AML-193 (cell line): ENCODE results near the gene CTNND2.

Experiments used
- DNase-seq, 2 experiments: peaks; one replicate each; lab custom pipeline; 2025; lab: John Stamatoyannopoulos, UW

The CTNND2 gene

DNA sequence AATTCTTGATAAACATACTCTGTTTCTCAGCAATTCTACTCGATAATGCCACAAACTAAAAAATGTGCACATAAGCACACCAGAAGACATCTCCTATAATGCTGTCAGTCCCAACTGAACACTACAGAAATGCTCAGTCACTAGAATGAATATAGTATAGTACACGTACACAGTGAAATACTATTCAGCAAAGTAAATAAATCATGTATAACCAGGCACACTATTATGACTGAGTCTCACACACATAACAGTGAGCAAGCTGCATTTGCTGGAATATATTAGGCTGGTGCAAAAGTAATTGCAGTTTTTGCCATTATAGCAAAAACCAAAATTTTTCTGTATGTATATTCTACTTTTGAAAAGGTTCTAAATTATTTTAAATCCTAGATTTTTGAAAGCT, 310.2 kb downstream of the CTNND2 start:
- DNase-seq = no peak

DNA sequence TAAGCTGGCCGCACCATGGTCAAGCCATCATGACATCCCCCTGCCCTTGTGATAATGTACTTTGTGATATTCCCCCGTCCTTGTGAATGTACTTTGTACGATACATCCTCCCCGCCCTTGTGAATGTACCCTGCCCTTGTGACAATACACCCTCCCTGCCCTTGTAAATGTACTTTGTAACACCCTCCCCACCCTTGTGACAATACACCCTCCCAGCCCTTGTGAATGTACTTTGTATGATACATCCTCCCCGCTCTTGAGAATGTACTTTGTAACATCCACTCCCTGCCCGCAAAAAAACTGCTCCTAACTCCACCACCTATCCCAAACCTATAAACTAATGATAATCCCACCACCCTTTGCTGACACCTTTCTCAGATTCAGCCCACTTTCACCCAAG, 313.8 kb downstream of the CTNND2 start:
- DNase-seq = no peak

DNA sequence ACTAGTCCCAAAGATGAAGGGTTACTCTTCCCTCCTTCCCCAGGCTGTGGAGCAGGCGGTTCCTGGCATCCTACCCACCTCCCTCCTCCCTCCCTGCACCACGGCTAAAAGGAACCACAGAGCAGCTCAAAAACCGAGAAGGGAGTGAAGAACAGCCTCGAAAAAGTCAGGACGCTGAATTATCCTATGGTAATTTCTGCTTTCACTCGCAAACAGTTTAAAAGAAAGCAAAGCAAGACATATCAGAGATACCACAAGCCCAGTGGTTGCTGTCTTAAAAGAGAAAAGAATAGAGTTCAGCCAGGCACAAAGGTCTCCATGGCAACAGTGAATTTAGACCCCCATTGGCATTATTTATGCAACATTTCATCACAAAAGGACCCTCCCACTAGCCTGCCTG, 315.4 kb downstream of the CTNND2 start:
- no peak for DNase-seq

DNA sequence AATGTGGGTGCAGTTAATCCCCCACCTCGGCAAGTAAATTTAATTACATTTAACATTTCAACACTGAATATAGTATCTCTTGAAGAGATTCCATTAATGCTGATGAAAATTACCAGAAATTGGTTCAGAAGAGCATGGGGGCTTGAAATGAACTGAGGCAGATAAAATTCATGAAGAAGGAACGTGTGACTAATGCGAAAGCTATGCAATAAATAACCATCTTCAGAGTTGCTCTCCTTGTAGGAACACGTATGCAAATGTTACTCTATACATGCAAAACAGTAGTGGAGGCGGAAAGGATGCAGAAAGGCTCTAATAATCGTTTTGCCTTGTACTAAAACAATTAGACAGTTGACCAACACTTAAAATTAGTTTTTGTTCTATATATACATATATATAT, 320.2 kb downstream of the CTNND2 start:
- no peak for DNase-seq

DNA sequence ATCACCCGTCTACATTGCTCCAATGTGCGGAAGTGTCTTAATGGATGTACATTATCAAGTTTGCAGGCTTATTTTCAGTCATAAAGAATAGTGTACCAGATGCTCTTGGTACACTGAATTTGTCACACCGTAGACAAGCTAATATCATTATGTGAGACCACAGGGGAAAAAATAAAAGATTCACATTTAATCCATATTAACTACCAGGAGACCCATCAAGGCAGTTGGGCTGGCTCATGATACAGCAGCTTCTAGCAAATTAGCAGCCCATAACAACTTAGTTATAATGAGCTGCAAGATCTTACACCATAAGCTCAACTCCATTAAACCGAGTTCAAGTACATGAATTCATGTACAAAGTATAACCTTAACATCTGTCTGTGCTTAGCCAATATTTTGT, 324.9 kb downstream of the CTNND2 start:
- no peak for DNase-seq

DNA sequence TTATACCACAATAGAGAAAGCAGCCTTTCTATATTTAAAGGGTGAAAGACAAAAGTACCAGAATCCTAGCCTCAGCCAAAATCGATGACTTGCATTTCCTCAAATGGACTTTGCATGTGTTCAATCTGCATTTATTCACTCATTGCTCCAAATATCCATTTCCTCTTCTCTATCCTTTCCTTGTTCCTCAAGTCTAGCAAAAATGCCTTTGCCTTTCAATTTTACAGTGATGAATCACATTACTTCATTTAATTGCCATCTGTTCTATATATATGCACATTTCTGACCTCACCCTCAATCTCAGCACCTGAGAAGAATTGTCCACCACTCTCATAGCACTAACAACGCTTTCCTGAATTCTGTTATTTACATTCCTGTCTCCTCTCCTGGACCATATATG, 329.5 kb downstream of the CTNND2 start:
- DNase-seq = no peak

DNA sequence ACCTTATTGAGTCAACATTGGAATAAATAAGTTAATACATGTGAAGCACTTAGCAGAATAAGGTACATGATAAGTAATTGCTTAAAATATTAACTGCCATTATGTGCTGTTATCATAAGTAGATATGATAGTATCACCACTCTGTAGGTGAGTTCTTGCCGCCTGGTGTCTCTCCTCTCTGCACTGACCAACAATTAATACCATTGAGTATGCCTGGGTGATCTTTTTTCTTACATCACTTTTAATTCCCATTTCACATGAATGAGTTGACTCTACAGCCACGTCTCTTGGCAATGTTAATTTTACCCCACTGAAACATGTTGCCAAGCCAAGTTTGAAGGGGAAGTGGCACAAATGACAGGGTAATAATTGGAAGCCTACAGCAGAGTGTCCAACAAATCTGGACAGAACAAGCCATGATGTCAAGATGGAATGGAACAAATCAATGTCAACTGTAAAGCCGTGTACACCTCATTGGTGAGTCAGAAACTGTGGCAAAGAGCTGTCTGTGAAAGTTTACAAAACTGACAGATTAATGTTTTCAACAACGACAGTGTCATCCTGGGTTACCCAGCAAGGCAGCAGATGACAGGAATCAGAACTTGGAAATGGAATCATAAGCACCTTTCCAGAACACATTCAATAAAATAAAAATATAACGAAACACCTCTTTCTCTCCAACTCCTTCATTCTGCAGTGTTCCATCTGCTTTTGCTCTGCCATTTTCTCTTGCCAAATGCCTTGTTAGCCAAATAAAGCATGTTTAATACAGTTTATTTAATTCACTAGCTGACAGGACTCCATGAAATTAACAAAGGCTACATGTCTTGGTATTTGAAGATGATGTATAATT, 330.9 kb downstream of the CTNND2 start:
- no peak for DNase-seq

DNA sequence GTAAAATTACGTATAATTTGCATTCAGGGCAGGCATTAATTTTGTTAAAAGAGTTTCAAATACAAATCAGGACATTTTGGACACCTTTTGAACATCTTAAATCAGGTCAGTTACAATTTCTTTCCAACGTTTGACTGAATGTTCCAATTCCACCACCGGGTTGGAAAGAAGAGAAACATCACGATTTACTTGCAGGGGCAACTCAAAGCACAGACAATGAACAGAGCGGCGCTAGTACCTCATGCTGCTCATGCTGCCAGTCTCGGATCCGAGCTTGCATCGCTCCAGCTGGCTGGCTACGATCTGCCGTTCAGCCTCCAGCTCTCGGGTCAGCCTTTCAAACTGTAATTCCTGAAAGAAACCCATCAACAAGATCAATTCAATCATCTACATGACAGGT, 339.5 kb downstream of the CTNND2 start:
- no peak for DNase-seq

DNA sequence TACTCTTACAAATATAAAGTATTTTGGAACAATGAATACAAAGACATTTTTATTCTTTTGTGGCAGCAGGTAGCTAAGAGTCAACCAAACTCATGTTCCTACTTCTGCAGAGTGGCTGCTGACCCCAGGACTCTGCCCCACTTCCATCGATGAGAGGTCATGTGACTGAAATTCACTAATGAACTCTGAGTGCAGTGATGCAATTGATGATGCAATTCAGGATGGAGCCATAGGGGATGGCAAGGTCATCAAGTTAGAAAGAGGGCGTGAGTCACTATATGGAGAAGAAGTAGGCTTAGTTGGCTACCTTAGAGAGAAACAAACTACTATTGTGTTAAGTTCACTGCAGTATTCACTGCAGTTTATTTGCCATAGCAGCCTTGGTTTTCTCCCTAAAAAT, 340.4 kb downstream of the CTNND2 start:
- no peak for DNase-seq

DNA sequence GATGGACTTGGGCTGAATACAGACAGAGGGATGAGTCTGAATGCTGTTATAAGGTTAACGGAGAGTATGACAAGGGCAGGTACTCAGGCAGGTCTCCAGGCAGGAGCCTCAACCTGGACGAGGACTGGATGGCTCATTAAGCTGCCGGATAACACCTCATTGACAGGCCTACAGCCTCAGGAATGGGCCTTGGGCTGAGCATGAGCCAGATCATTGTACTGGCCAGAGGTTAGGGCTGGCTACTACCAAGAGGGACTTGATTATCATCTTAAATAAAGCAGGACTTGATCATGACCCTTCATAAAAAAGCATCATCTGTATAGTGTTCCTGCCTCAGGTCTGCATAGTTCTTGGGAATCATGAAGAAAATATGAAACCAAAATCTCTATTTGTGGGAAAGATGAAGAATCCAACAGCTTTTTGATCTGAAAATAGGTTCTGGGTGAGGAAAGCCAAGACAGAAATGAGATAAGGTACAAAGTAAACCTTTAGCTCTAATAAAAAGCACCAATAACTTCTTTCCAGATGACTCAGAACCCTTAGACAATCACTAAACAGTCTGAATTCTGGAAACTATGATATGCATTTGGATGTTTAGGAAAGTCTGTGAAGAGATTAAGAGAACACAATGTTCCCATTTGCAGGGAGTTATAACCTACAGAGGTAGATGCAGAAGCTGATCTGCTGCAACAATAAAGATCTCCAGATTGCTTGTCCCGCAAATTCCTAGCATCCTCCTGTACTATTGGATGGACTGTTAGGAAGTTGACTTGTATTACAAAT, 343.1 kb downstream of the CTNND2 start:
- no peak for DNase-seq

DNA sequence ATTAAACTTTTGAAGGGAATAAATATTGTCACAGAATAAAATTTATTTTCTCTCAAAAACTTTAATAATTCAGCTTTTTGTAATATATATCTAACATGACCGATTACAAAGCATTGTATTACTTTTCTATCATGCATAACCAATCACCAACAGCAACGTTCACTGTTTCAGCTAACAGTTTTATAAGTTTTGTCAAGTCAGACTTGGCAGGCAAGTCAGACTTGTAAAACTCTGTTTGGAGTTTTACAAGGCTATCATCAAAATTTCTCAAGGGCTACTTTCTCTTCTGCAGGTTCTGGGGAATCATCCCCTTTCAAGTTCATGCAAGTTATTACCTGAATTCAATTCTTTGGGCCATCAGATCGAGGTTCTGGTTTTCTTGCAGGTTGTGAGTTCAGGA, 347.2 kb downstream of the CTNND2 start:
- DNase-seq = no peak

DNA sequence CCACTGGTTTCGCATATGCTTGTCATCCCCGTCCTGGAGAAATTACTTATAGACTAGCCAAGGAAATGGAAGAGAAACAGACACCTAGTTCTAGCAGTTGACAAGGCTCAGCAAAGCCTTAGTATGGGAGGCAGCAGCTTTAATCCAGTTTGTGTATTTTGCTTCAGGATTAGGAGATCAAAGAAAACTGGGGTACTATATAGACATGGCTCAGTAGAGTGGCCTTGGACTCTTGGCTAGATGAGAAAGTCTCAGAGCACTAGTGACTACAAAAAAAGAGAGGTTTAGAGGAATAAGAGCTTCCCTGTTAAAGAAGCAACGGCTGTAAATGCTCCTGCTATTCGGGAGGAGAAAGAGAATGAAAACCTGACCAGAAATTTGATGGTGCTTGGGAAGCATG, 349.1 kb downstream of the CTNND2 start:
- DNase-seq = no peak

DNA sequence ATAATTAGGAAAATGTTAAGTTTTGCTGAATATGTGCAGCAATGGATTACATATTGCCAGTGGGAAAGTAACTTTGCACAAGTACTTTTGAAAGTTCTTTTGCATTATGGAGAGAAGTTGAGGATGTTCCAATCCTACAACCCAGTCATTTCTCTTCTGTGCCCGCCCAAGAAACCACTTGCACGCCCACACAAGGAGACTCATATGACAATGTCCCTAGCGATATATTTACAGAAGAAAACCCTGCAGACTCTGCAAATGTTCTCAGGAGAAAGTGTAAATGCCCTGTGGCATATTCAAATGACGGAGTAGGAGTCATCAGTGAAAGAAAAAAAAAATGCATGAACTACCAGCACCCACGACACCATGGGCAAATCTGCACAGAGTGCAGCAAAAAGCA, 356.5 kb downstream of the CTNND2 start:
- no peak for DNase-seq

DNA sequence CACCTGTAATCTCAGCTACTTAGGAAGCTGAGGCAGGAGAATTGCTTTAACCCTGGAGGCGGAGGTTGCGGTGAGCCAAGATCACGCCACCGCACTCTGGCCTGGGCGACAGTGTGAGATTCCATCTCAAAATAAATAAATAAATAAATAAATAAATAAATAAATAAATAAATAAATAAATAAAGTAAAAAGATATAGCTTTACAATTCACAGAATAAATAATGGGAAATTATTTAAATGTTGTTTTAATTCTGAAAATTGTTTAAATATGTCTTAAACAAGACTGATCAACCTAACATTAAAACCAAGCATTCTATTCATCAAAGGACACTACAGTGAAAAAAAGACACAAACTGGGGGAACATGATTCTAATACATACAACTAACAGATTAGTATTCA, 357.1 kb downstream of the CTNND2 start:
- no peak for DNase-seq

DNA sequence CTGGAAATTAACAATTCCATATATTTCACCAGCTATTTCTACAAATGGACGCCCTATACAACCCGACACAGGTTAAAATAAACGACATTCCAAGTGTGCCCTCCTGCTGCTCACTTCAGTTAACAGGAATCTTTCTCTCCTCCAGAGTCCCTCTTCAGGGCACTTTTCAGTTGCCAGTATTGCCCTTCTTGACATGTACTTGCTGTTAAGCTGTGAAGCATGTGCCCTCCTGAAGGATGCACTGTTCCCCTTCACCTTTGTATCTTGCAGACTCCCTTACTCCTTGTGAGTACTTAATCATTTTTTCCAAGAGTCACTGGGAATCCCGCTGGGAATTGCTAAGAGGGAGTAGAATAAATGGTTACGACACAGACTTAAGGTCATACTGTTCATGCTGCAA, 364.1 kb downstream of the CTNND2 start:
- DNase-seq = no peak

DNA sequence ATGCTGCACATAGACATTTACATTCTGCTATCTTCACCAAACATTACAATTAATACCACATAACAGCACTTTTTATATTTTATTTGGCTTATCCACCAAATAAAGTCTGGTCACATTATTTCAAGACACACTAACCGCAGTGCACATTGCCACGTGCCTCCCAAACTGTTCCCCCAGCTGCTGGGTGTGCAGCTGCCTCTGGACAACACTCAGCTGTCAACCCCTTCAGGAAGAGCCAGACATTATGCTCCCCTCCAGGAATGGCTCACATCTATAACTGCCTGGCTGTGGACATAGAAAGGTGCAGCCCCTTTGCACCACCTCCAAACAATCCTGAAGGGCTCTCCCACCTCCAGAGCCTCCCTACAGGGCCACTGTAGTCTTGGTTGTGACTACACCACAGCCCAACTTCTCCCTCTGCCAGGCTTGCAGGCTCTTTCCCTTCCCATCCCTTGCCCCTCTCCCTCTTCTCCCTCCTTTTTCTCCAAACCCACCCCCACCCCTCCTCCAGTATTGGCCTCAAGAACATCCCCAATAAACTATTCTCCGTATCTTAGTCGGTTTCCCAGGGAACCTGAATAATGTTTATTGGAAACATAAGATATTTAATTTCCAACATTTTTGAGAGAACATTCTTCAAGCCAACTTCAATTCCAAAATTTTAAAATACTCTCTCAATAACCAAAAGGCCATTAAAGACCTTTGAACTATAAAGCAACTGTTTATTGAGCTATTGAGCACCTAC, 372.3 kb downstream of the CTNND2 start:
- DNase-seq = no peak

DNA sequence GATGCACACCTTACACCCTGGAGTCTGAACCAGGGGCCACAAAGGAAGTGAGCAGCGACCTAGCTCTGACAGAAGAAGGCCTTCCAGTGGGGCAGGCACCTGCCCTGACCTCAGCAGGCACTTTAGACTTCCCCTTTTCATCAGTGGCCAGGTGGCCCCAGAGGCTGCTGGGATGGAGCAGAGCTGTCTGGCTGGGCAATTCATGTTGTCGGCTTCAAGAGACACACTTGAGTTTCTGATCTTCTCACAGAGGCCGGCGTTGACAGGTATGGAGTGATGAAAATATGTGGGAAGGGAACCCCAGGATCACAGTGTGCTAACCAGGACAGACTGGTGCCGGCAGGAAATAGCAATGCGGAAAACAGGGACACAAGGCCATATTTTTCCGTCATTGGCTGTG, 375.5 kb downstream of the CTNND2 start:
- DNase-seq = no peak

DNA sequence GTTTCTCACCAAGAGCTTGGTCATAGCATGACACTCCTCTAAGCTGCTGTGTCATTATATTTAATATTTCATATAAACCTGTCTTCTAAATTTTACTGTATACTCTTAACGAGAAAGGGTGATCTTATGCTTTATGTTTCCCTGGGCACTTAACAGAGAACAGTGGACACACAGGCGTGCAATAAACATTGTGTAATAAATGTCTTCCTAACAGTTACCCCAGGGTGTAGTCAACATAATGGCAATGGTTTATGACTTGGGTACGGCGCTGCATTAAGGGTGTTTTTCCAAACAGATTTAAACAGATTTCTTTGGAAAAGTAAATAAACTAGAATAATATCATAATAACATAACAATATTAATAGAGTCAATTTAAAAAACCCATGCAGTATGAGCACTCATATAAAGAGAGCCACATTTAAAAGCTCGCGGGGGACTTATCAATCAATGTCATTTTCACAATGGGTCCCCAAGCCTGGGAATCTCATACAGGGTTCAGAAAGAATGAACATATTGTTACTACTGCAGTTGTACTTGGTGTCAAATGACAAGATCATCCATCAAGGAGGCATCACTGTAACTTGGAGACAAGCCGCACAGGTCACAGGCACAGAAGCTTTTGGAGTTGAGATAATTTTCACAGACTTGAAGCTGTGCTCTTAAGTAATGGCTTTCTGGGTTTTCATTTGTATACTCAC, 376.4 kb downstream of the CTNND2 start:
- no peak for DNase-seq

DNA sequence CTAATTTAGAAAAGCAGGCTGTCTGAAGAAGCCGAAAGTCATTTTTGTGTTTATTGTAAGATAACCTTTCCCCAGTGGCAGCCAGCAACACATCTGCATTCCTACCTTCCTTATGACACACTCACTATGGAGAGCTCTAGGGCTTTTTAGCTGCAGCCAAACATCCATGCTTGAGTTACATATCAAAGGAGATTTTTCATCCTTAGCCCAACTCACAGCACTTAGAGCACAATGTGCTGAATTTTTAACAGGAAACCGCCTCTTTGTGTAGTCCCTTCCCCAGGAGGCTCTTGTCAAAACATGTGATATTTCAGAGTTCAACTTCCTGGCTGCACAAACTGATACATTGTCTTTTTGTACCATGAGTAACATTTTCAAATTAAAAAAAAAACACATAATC, 379.2 kb downstream of the CTNND2 start:
- DNase-seq = no peak

DNA sequence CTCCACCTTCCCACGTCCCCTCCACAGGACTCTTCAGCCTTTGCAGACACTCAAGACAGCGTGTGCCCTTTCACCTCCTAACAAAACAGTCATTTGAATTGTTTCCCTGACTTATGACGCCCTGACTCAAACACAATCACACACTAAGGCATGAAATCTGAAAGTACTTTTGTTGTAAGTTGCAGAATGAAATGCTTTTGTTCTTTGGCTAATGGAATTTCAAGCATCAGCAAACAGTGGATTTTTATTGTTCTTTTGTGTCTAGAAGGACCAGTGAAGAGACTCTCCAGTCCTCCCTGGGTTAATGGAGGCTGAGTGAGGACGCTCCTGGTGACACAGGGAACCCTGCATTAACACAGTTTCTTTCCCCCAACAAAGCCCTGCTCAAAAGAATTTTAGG, 380.1 kb downstream of the CTNND2 start:
- DNase-seq = no peak

DNA sequence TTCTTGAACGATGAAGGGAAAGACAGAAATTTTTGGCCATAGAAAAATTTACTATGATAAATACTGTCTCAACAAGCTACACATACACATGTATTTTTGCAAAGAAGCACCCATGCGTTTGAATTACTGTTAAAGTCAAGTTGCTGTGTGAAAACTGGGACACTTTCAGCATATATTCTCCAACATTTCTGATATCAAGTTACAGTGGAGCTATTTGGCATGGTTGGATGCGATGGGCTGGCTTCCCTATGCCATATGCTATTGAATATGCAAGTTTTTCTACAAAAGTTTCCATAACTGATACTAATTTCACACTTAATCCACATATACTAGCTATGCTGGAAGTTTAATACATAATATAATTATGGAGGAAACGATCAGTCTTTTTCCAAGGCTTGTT, 381.4 kb downstream of the CTNND2 start:
- no peak for DNase-seq

DNA sequence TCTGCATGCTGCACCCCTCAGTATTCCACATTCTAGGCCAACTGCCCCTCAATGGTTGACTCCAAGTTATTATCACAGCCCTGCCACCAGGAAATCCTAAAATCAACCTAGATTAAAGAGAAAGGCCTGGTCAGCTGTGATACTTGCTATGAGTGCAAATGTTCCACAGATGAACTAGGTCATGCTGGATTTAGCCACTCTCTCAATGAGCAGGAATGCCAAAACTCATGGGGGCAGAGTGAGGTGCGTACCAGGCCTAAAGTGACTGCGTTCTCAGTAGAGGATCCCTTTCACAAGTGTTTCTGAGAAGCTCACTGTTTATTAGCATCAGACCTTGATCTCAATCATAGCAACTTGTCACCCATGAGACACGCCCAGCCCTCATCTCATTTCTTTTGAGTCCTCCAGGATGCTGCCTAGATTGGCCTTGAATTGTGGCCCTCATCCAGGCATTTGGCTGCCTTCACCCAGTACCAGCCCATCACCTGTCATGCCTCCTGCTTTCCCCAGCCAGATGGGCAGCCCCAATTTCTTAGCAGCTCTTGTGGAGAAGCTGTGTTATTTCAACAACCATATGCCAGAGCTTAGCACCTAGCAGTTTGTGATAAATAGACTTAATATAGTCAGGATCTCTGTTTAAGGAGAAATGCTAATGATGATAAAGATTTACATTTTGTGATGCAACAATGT, 383.9 kb downstream of the CTNND2 start:
- no peak for DNase-seq
